ENCODE data around the gene METTL23.

GRCh38 chr17:76686538-76687297 is 39.9 kb upstream of the METTL23 start:
- TF ChIP-seq POLR2AphosphoS5 (IDR thresholded peaks at IDR 0.05) (no peak), CTCF (IDR thresholded peaks at IDR 0.05) (no peak), POLR2A (IDR thresholded peaks at IDR 0.05) (no peak), EP300 (IDR thresholded peaks at IDR 0.05) (no peak)
